HT1080 (cell line): ENCODE data around the gene ZBTB24. TPM values are rescaled to one million over a fixed set of nuclear protein-coding genes. Genes with fewer than 3 reads are reported as not detected.

Experiments
- DNase-seq: peaks from one replicate; pipeline ENCODE4 v3.0.0-alpha.2; 2015; ENCODE audit warnings: low read depth
- total RNA-seq: library from RNA; depleted of rRNA; stranded (reverse); fragments of >200 nt; shearing (Covaris generic); gene quantifications from 2 replicates; pipeline ENCODE4 v1.2.3, GENCODE V29; 2014; rRNA removed

ZBTB24 gene
- total RNA-seq, 1 experiment from 2014 or later, result 10.8 TPM

DNA sequence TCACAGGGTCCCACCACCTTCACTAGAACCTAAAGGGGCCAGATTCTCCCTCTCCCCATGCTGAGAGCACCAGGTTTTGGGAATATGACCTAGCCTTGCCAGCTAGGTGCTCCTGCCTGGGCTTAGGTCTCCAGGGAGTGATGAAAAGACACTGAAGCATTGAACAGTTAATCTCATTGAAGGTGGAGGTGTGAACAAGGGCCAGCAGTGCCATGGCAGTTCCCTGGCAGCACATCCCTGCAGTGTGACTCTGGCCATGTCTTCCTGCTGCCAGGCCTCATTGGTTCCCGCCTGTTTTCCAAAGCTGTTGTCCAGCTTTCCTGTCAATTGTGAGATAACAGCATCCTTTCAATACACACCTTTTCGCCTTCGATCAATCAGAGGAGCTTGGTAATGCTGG, 53.5 kb downstream of the ZBTB24 start:
- no peak for DNase-seq

- DNase-seq, result no peak
These were observed 54.0 kb downstream of the ZBTB24 start for GRCh38 chr6:109428889-109429477.

- peak; percentile 17 for DNase-seq
These were observed 58.1 kb downstream of the ZBTB24 start for GRCh38 chr6:109424946-109425345.

GRCh38 chr6:109421184-109421583, 61.8 kb downstream of the ZBTB24 start:
- DNase-seq, result no peak

- DNase-seq, result no peak
These were observed 62.3 kb downstream of the ZBTB24 start for GRCh38 chr6:109420751-109421150.

DNA sequence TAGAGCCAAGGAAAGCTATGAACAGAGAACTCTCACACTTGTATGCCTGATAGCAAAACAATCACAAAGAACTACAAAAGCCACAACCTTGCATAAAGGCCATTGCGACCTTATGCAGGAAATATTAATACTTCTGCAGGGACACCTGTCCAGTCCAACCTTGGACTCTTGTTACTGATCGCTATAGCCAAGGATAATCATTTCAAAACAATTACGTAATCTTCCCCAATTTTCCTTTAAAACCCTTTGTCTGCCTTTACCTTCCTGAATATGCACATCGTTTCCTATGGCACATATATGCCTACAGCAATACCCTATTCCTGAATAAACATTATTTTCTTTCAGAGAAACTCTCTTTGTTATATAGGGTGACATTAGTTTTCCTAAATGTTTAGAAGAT, 65.4 kb downstream of the ZBTB24 start:
- DNase-seq, result no peak

Other genes with a start within 250 kb of the ZBTB24 start
- 99.0 and 125 TPM in 2 replicates for gene CD164, start 100.8 kb downstream of the ZBTB24 start, total RNA-seq
- gene PPIL6, start 42.6 kb downstream of the ZBTB24 start, total RNA-seq, result 0.05 TPM in 1 of 2 replicates, not detected in the other
- gene SMPD2, start 42.5 kb downstream of the ZBTB24 start, total RNA-seq, result 14.9 and 15.4 TPM in 2 replicates
- gene MICAL1, start 27.4 kb downstream of the ZBTB24 start, total RNA-seq, result 37.2 and 37.3 TPM in 2 replicates
- 2.0 and 3.0 TPM in 2 replicates for gene AK9, start 208.0 kb upstream of the ZBTB24 start, total RNA-seq
- gene FIG4, start 208.1 kb upstream of the ZBTB24 start, total RNA-seq, result 8.2 and 8.5 TPM in 2 replicates